BLaER1 treated with 17β-estradiol and CSF1 and Interleukin-3, amounts not matched to agents 10 nM and 100 nM (cell line): ENCODE measurements around the gene CIDEA.
A peak's percentile ranks its signal among the peaks of the same experiment; 100 is the strongest.

Experiments used
- H3K27ac ChIP-seq, 11 experiments: shearing (Covaris generic); formaldehyde crosslinking; 2 replicates each; pipeline ENCODE4 v1.8.1; 2022
- H3K27me3 ChIP-seq, 11 experiments: shearing (Covaris generic); formaldehyde crosslinking; 2 replicates each; pipeline ENCODE4 v1.8.1; 2022
- H3K36me3 ChIP-seq, 11 experiments: shearing (Covaris generic); formaldehyde crosslinking; 2 replicates each; pipeline ENCODE4 v1.8.1; 2022
- H3K4me1 ChIP-seq, 10 experiments: shearing (Covaris generic); formaldehyde crosslinking; 2 replicates each; pipeline ENCODE4 v1.8.1; 2022
- H3K4me2 ChIP-seq, 11 experiments: shearing (Covaris generic); formaldehyde crosslinking; 2 replicates each; pipeline ENCODE4 v1.8.1; 2022
- H3K4me3 ChIP-seq, 10 experiments: shearing (Covaris generic); formaldehyde crosslinking; 2 replicates each; pipeline ENCODE4 v1.8.1; 2022
- H3K9ac ChIP-seq, 11 experiments: shearing (Covaris generic); formaldehyde crosslinking; 2 replicates each; pipeline ENCODE4 v1.8.1; 2022
- H3K9me3 ChIP-seq, 11 experiments: shearing (Covaris generic); formaldehyde crosslinking; replicated peaks in 1 of 11; 2 replicates each; pipeline ENCODE4 v1.8.1; 2022
- H4K20me1 ChIP-seq, 11 experiments: shearing (Covaris generic); formaldehyde crosslinking; 2 replicates each; pipeline ENCODE4 v1.8.1; 2022
- Cebpa-rat ChIP-seq, 11 experiments: shearing (Covaris generic); IDR thresholded peaks; 2 replicates each; pipeline ENCODE4 v1.8.1; 2022

The CIDEA gene

DNA sequence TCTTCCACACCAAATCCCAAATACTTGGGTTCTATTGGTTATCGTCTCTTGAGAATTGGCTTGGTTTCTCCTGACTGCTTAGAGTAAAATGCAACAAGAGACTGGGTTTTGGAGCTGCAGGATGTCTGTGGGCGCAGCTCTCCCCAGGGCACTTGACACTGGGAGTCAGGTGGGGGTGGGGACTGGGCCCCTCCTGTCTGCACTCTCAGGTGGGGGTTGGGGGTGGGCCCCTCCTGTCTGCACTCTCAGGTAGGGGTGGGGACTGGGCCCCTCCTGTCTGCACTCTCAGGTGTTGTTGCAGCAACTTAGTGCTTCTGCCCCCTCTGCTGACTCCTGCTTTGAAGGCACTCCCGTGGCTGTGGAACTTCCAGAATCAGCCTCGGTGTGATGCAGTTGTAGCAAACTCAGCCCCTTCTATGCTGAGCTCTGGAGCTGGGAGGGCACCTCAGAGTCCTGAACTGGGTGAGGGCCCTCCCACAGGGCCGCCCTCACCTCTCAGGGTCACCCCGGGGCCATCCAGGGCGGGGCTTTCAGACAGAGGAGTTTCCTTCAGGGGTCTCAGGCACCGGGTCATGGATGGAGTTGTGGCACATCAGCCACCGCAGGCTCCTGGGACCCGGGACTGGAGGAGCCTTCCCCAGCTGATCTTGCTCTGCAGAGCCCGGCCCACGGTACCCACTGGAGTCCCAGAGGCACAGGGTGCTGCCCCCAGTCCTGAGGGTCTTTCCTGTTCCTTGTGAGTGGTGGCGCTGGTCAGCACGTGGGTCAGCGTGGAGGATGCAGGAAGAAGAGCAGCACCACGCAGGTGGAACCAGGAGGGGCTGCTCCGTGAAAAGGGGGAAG is 22.9 kb upstream of the CIDEA start:
- Histone ChIP-seq H3K4me3 (no peak overlapping the region), H3K4me2 (no peak overlapping the region)

DNA sequence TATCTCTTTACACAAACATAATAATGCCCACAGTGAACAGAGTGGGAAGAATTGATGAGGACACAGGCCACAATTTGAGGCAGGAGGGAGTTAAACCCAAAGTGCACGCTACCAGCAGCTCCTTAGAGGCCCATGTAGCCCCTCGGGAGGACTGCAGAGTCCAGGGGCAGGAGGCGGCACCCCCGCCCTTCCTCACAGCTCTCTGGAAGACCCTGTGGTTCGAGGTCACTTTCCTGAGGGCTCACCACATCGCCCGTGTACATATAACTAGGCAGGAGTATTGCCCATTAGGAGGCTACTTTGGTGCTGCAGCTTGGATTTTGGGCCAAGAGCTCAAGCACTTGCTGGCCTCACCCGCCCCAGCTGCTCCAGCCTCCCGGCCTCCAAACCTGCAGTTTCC is 22.2 kb upstream of the CIDEA start:
- Histone ChIP-seq H3K27me3 (no peaks in the 10 kb centered on the region), H3K36me3 (no peaks in the 10 kb centered on the region), H3K4me1 (0 out of 20 replicates have a peak, but pooled peaks cover 0 to 4% (median 0%) of the 10 kb centered on the region in 10 experiments), H3K4me2 (no peak overlapping the region), H3K9me3 (peaks cover 0 to 10% (median 4%) of the 10 kb centered on the region in 11 experiments; a peak in 6 of 22 replicates), H3K4me3 (no peak overlapping the region), H3K9ac (no peak overlapping the region), H3K27ac (no peak overlapping the region), H4K20me1 (no peaks in the 10 kb centered on the region)
- TF ChIP-seq Cebpa-rat (IDR thresholded peaks at IDR 0.05), result no peak

More for the DNA sequence above, 22.9 kb upstream of the CIDEA start:
- Histone ChIP-seq H4K20me1 (no peaks in the 10 kb centered on the region), H3K27me3 (no peaks in the 10 kb centered on the region), H3K9ac (no peak overlapping the region), H3K4me1 (peaks cover 0 to 2% (median 0%) of the 10 kb centered on the region in 10 experiments; a peak in 6 of 20 replicates), H3K27ac (no peak overlapping the region), H3K9me3 (peaks cover 0 to 10% (median 4%) of the 10 kb centered on the region in 11 experiments; a peak in 5 of 22 replicates), H3K36me3 (no peaks in the 10 kb centered on the region)
- TF ChIP-seq Cebpa-rat (IDR thresholded peaks at IDR 0.05), result no peak

DNA sequence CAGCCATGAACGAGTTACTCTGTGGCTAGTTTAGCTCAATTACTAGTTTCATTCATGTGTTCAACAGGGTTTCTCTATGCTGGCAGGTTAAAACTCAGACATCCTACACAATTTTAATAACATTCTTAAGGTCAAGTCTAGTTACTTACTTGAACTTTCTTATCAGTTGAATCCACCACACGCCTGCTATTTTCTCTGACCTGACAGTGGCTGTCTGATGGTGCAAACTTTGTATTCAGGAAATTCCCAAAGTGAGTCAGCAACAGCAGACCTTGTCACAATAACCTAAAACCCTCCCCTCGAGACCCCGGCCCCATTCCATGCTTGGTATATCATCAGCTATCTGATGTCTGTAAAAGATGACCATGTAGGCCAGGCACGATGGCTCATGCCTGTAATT is 20.8 kb upstream of the CIDEA start:
- Histone ChIP-seq H3K27ac (no peak overlapping the region), H3K4me2 (no peak overlapping the region), H4K20me1 (no peaks in the 10 kb centered on the region), H3K4me3 (no peak overlapping the region), H3K27me3 (no peaks in the 10 kb centered on the region), H3K9ac (no peak overlapping the region), H3K9me3 (peaks cover 0 to 16% (median 4%) of the 10 kb centered on the region in 11 experiments; a peak in 6 of 22 replicates), H3K4me1 (peaks cover 0 to 5% (median 0%) of the 10 kb centered on the region in 10 experiments; a peak in 1 of 20 replicates), H3K36me3 (no peaks in the 10 kb centered on the region)
- no peak for TF ChIP-seq Cebpa-rat (IDR thresholded peaks at IDR 0.05)

DNA sequence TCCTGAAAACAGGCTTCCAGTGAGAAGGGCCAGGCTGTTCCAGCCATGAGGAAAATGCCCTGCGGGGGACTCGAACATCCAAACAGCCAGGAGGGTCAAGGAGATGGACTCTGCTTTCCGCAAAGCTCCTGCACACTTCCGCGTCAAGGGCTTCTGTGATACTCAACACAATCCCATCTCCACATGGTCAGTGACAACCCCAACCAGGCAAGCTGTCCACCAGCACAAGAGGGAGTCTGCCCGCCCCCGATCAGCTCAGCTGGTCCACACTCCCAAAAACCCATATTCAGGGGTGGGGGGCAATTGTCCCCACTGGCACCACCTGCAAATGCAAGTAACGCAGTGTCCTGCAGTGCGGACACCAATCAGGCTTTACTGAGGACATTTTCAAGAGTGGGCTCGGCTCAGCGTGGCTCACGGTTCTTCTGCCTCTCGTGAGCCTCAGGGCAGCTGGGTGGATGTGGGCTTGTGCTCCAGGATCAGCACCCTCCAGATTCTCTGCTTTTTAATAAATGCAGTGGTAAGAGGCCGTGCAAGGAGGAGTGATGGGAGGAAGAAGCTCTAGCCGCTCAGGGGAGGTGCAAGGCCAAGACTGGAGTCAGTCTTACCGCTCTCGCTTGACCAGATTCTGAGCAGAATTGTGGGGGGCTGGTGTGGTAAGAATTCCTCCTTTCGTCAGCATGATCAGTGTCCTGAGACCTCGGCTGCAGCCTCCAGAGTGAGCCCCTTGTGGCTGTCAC is 19.5 kb upstream of the CIDEA start:
- H3K9me3 ChIP-seq, result peaks cover 0 to 16% (median 4%) of the 10 kb centered on the region in 11 experiments; a peak in 6 of 22 replicates
- H3K9ac ChIP-seq, result no peak overlapping the region
- no peak overlapping the region for H3K27ac ChIP-seq
- no peaks in the 10 kb centered on the region for H4K20me1 ChIP-seq
- H3K4me3 ChIP-seq, result no peak overlapping the region
- H3K4me1 ChIP-seq, result peaks cover 0 to 8% (median 0%) of the 10 kb centered on the region in 10 experiments; a peak in 3 of 20 replicates
- no peak for TF ChIP-seq Cebpa-rat (IDR thresholded peaks at IDR 0.05)
- no peak overlapping the region for H3K4me2 ChIP-seq
- H3K27me3 ChIP-seq, result no peaks in the 10 kb centered on the region
- H3K36me3 ChIP-seq, result no peaks in the 10 kb centered on the region

DNA sequence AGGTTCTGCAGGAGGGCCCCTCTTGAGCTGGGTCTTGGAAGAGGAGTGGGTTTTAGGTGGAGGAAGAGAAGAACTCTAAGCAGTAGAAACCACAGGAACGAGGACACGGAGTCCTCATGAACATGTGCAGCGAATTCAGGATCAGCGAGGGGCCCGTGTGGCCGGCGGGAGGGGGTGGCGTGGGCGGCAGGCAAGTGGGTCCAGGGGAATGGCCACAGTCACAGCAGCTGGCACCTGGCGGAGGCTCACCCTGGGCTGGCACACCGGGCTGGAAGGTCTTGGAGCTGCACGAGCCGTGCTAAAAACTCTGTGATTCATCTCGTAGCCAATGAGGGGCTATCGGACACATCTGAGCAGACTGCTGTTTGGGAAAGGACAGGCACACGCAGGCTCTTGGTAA is 18.0 kb upstream of the CIDEA start:
- TF ChIP-seq Cebpa-rat (IDR thresholded peaks at IDR 0.05), result no peak

DNA sequence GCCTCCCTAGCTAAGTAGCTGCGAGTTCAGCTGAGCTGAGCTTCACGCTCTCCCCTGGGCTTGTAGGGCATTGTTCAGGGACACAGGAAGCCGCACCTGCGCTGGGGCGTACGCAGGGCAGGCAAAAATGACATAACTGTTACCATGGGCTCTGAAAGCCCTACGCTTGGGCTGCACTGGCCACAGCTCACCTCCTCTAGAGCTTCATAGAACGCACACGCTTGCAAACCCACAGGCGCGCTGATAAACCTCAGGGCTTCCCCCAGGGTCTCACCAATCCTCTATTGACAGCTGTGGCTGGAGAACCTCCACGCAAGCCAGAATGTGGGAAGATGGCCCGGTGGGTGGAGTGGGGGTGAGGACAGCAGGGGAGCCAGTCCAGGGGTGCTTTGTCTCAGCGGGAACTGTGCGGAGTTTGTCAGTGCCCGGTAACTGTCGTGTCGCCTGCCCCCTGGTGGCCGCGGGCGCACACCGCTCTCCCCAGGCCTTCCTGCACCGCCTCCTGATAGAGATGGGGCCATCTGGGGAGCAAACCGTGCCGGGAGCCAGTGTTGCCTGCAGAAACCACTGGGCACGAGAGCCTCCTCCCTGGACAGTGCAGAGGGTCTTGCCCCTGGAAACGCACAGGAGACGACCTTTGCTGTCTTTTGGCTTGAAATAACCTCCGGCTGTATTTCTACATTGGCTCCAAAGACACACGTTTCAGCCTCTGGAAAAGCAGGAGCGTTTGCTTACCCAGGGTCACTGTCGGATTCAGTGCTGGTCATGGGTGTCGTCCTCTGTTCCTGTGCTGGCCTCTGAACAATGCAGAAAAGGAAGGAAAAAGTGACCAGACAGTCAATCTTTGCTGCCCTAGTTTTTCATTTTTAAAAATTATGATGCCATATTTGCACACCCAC is 17.0 kb upstream of the CIDEA start:
- no peaks in the 10 kb centered on the region for H3K27me3 ChIP-seq
- H3K9me3 ChIP-seq, result peaks cover 0 to 8% (median 0%) of the 10 kb centered on the region in 11 experiments; a peak in 2 of 22 replicates
- H3K27ac ChIP-seq, result no peak overlapping the region
- H3K4me2 ChIP-seq, result no peak overlapping the region
- H3K4me3 ChIP-seq, result no peak overlapping the region
- peaks cover 0 to 8% (median 0%) of the 10 kb centered on the region in 10 experiments; a peak in 3 of 20 replicates for H3K4me1 ChIP-seq
- no peaks in the 10 kb centered on the region for H4K20me1 ChIP-seq
- no peak overlapping the region for H3K9ac ChIP-seq
- H3K36me3 ChIP-seq, result no peaks in the 10 kb centered on the region
- no peak for TF ChIP-seq Cebpa-rat (IDR thresholded peaks at IDR 0.05)

More for the DNA sequence above, 18.0 kb upstream of the CIDEA start:
- Histone ChIP-seq H3K27me3 (no peaks in the 10 kb centered on the region), H3K9ac (no peak overlapping the region), H3K4me1 (peaks cover 0 to 8% (median 0%) of the 10 kb centered on the region in 10 experiments; a peak in 3 of 20 replicates), H3K27ac (no peak overlapping the region), H3K9me3 (peaks cover 0 to 8% (median 0%) of the 10 kb centered on the region in 11 experiments; a peak in 5 of 22 replicates), H3K36me3 (no peaks in the 10 kb centered on the region), H3K4me3 (no peak overlapping the region), H3K4me2 (no peak overlapping the region), H4K20me1 (no peaks in the 10 kb centered on the region)

DNA sequence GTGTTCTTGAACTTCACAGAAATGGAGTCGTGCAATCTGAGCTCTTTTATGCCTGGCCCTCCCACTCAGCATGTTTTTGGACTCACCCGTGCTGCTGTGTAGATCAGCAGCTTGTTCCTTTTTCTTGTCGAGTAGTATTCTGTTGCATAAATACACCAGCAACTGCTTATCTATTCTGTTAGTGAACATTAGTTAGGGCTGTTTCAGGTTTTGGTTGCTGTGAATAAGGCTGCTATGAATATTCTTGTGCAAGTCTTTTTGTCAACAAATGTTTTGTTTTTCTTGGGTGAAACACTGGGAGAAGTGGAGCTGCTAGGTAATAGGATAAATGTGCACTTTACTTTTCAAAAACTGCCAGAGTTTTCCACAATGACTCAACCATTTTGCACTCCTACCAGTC is 15.3 kb upstream of the CIDEA start:
- TF ChIP-seq Cebpa-rat (IDR thresholded peaks at IDR 0.05), result no peak
- Histone ChIP-seq H3K27me3 (no peaks in the 10 kb centered on the region), H3K4me3 (no peak overlapping the region), H3K9me3 (peaks cover 0 to 14% (median 5%) of the 10 kb centered on the region in 11 experiments; a peak in 7 of 22 replicates), H3K27ac (no peak overlapping the region), H3K9ac (no peak overlapping the region), H3K36me3 (no peaks in the 10 kb centered on the region), H3K4me1 (peaks cover 0 to 8% (median 0%) of the 10 kb centered on the region in 10 experiments; a peak in 3 of 20 replicates), H4K20me1 (no peaks in the 10 kb centered on the region), H3K4me2 (0 out of 22 replicates have a peak overlapping the region, but pooled peaks of 1 of the 11 experiments have one; percentile 4)

DNA sequence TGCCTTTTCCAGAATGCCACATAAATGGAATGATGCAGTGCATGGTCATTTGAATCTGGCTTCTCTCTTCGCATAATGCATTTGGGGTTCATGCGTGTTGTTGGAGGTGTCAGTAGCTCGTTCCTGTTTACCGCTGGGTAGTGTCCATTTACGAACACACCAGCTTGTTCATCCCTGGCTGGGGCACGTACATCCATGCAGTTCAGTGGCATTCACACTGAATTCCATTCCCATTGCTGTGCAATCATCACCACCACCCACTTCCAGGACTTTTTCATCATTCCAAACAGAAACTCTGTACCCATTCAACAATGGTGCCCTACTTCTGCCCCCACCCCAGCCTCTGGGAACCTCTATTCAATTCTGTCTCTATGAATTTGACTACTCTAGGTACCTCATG is 14.7 kb upstream of the CIDEA start:
- Histone ChIP-seq H3K9ac (no peak overlapping the region), H3K9me3 (peaks cover 0 to 14% (median 5%) of the 10 kb centered on the region in 11 experiments; a peak in 7 of 22 replicates), H3K27ac (no peak overlapping the region), H4K20me1 (no peaks in the 10 kb centered on the region), H3K4me1 (peaks cover 0 to 8% (median 0%) of the 10 kb centered on the region in 10 experiments; a peak in 3 of 20 replicates), H3K4me3 (no peak overlapping the region), H3K4me2 (0 out of 22 replicates have a peak overlapping the region, but pooled peaks of 1 of the 11 experiments have one; percentile 4), H3K36me3 (no peaks in the 10 kb centered on the region), H3K27me3 (no peaks in the 10 kb centered on the region)
- TF ChIP-seq Cebpa-rat (IDR thresholded peaks at IDR 0.05), result no peak
